Suprapubic skin (tissue), 4 donors: ENCODE measurements around the gene MARK4. TPM values are rescaled to one million over a fixed set of nuclear protein-coding genes. Genes with fewer than 3 reads are reported as not detected.
"Not testable (repeated sequence)": the region's sequence is repeated elsewhere in the genome, so short reads cannot be mapped to it uniquely, and the experiment has no call there.

ENCODE experiments used
- DNase-seq, 2 donors: peaks; one replicate each; pipeline ENCODE4 v3.0.0-alpha.2; 2019; ENCODE audit warnings: low spot score in 2 of 2
- H3K27ac ChIP-seq: fragments of 200-600 bp; sonication (generic); one replicate; pipeline ENCODE4 v1.5.1; 2019
- H3K27me3 ChIP-seq: fragments of 200-600 bp; sonication (generic); one replicate; pipeline ENCODE4 v1.5.1; 2019
- H3K36me3 ChIP-seq: fragments of 200-600 bp; sonication (generic); one replicate; pipeline ENCODE4 v1.5.1; 2019
- H3K4me1 ChIP-seq: fragments of 200-600 bp; sonication (generic); one replicate; pipeline ENCODE4 v1.5.1; 2019
- H3K4me3 ChIP-seq: fragments of 200-600 bp; sonication (generic); one replicate; pipeline ENCODE4 v1.5.1; 2019; ENCODE audit warnings: mild to moderate bottlenecking
- H3K9me3 ChIP-seq: fragments of 200-600 bp; sonication (generic); one replicate; pipeline ENCODE4 v1.5.1; 2019
- CTCF ChIP-seq, 2 donors: fragments of 200-600 bp in 1 of 2; fragments of 450-650 bp in 1 of 2; sonication (generic) in 1 of 2; IDR thresholded peaks; one replicate each; pipeline ENCODE4 v1.5.1; 2016 to 2019; ENCODE audit warnings: antibody characterized with exemption in 2 of 2, mild to moderate bottlenecking in 1 of 2, moderate library complexity in 1 of 2
- EP300 ChIP-seq: sonication (generic); formaldehyde crosslinking; IDR thresholded peaks from one replicate; pipeline ENCODE4 v1.6.1; 2017; ENCODE audit warnings: antibody characterized with exemption
- POLR2A ChIP-seq, 2 donors: fragments of 450-650 bp; IDR thresholded peaks; one replicate each; pipeline ENCODE4 v1.6.1; 2017; ENCODE audit warnings: antibody characterized with exemption in 2 of 2, mild to moderate bottlenecking in 2 of 2, moderate library complexity in 2 of 2
- POLR2AphosphoS5 ChIP-seq, 3 donors: sonication (generic); formaldehyde crosslinking; IDR thresholded peaks; one replicate each; pipeline ENCODE4 v1.6.1; 2017; ENCODE audit warnings: antibody characterized with exemption in 3 of 3
- WGBS: methylation state at CpG from one replicate; pipeline ENCODE4 v1.1.5; 2018; 5-methylcytosine and 5-hydroxymethylcytosine counted together
- total RNA-seq, 4 donors: library from RNA; depleted of rRNA; stranded (reverse); fragments of >200 nt; gene quantifications; one replicate each; pipeline ENCODE4 v1.1.0, GENCODE V29; 2016

Gene MARK4
- total RNA-seq, 4 donors from 2014 or later, result 37.4 to 56.2 (median 49.0) TPM

DNA sequence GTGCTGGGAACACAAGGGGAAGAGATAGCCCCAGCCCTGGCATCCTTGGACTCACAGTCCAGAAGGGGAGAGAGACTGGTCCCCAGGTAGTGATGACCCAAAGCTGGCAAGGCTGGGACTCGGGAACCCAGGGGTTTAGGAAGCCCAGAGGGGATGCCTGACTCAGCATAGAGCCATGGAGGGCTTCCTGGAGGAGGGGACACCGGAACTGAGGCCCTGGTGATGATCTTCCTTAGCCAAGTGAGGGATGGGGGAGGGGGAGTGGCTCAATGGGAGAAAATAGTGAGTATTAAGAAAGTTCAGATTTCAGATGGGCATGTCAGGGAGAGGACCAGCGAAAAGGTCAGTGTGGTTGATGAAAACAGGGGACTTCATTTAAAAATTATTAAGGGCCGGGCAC lies 32.6 kb upstream of the MARK4 start:
- WGBS, result 75% methylated on average over 4 of the region's 4 CpGs
- H3K27ac ChIP-seq, result no peak overlapping the region
- no peak for TF ChIP-seq EP300
- TF ChIP-seq CTCF (IDR thresholded peaks at IDR 0.05), result no peak
- TF ChIP-seq POLR2AphosphoS5 (IDR thresholded peaks at IDR 0.05), result no peak
- no peak for TF ChIP-seq POLR2A (IDR thresholded peaks at IDR 0.05)
- no peaks in the 10 kb centered on the region for H3K9me3 ChIP-seq
- peaks cover 19% of the 10 kb centered on the region for H3K4me1 ChIP-seq
- DNase-seq, result no peak
- H3K36me3 ChIP-seq, result no peaks in the 10 kb centered on the region
- H3K27me3 ChIP-seq, result peaks cover 38% of the 10 kb centered on the region
- H3K4me3 ChIP-seq, result no peak overlapping the region

GRCh38 chr19:45218911-45219743 lies 31.9 kb upstream of the MARK4 start:
- no peaks in the 10 kb centered on the region for H3K36me3 ChIP-seq
- no peak for DNase-seq
- TF ChIP-seq POLR2AphosphoS5 (IDR thresholded peaks at IDR 0.05) (no peak), POLR2A (IDR thresholded peaks at IDR 0.05) (no peak), EP300 (no peak), CTCF (IDR thresholded peaks at IDR 0.05) (no peak)
- H3K9me3 ChIP-seq, result no peaks in the 10 kb centered on the region
- H3K4me1 ChIP-seq, result peaks cover 19% of the 10 kb centered on the region
- peaks cover 41% of the 10 kb centered on the region for H3K27me3 ChIP-seq
- no peak overlapping the region for H3K27ac ChIP-seq
- H3K4me3 ChIP-seq, result no peak overlapping the region
- WGBS, result 65% methylated on average over 18 of the region's 18 CpGs

- no peak overlapping the region for H3K27ac ChIP-seq
- no peaks in the 10 kb centered on the region for H3K9me3 ChIP-seq
- 88% methylated on average over 6 of the region's 6 CpGs for WGBS
- H3K36me3 ChIP-seq, result no peaks in the 10 kb centered on the region
- no peak for TF ChIP-seq POLR2AphosphoS5 (IDR thresholded peaks at IDR 0.05)
- no peak for TF ChIP-seq POLR2A (IDR thresholded peaks at IDR 0.05)
- no peak for TF ChIP-seq CTCF (IDR thresholded peaks at IDR 0.05)
- TF ChIP-seq EP300, result no peak
- no peak for DNase-seq
- H3K4me3 ChIP-seq, result no peak overlapping the region
- H3K27me3 ChIP-seq, result peaks cover 20% of the 10 kb centered on the region
- peaks cover under 1% of the 10 kb centered on the region for H3K4me1 ChIP-seq
These were observed 28.3 kb upstream of the MARK4 start for GRCh38 chr19:45222724-45223123.

DNA sequence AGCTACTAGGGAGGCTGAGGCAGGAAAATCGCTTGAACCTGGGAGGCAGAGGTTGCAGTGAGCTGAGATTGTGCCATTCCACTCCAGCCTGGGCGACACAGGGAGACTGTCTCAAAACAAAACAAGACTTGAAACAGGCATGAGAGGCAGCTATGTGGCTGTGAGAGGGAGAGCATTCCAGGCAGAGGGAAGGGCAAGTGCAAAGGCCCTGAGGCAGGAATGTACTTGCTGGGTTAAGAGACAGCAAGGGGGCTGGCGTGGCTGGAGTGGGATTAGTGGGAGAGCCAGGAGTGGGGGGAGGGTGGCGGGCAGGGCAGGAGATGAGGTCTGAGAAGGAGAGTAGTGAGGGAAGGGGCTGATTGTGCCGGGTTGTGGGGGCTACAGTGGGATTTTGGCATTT lies 27.2 kb upstream of the MARK4 start:
- H3K27ac ChIP-seq, result no peak overlapping the region
- no peaks in the 10 kb centered on the region for H3K36me3 ChIP-seq
- 89% methylated on average over 5 of the region's 5 CpGs for WGBS
- H3K4me1 ChIP-seq, result no peaks in the 10 kb centered on the region
- no peaks in the 10 kb centered on the region for H3K9me3 ChIP-seq
- TF ChIP-seq EP300 (no peak), POLR2A (IDR thresholded peaks at IDR 0.05) (no peak), CTCF (IDR thresholded peaks at IDR 0.05) (no peak), POLR2AphosphoS5 (IDR thresholded peaks at IDR 0.05) (no peak)
- no peak overlapping the region for H3K4me3 ChIP-seq
- peaks cover 12% of the 10 kb centered on the region for H3K27me3 ChIP-seq
- no peak for DNase-seq

DNA sequence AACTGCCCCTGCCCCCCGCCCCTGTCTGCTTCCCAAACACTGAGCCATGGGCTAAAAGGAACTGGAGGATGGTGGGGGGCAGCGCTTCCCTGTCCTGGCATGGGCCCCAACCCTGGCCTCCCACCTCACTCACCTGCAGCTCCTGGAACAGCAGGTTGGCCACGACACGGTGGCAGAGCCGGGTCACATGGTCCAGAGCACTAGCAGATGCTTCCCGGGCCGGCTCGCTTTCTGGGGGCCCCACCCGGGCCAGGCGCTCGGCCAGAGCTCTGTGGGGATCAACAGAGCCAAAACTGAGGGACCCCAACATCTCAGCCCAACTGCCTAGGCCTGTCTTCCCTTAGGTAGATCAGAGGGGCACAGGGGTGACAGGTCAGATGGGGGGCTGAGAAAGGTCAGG lies 26.4 kb upstream of the MARK4 start:
- no peaks in the 10 kb centered on the region for H3K36me3 ChIP-seq
- H3K4me3 ChIP-seq, result no peak overlapping the region
- no peaks in the 10 kb centered on the region for H3K9me3 ChIP-seq
- H3K27ac ChIP-seq, result no peak overlapping the region
- DNase-seq, result no peak
- WGBS, result 64% methylated on average over 5 of the region's 11 CpGs
- peaks cover 12% of the 10 kb centered on the region for H3K27me3 ChIP-seq
- TF ChIP-seq POLR2AphosphoS5 (IDR thresholded peaks at IDR 0.05) (no peak), CTCF (IDR thresholded peaks at IDR 0.05) (no peak), POLR2A (IDR thresholded peaks at IDR 0.05) (no peak), EP300 (no peak)
- no peaks in the 10 kb centered on the region for H3K4me1 ChIP-seq

DNA sequence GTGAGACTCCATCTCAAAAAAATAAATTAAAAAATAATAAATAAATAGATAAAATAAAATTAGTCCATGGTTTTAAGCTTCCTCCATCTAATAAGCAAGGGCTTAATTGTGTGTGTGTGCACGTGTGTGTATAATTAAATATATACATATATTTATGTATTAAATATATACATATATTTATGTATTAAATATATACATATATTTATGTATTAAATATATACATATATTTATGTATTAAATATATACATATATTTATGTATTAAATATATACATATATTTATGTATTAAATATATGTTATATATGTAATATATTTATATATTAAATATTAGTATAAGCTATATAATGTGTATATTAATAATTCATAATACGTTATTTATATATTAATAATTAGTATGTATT lies 22.0 kb upstream of the MARK4 start:
- 89% methylated on average over 2 of the region's 2 CpGs for WGBS
- not testable (repeated sequence) for H3K9me3 ChIP-seq, DNase-seq, H3K27ac ChIP-seq, H3K4me3 ChIP-seq, H3K36me3 ChIP-seq
- H3K27me3 ChIP-seq, result peaks cover 12% of the 10 kb centered on the region
- peaks cover 13% of the 10 kb centered on the region for H3K4me1 ChIP-seq
